HG02759 (cell line): ENCODE measurements around the gene EMID1.

ENCODE experiments used
- ATAC-seq: cut with Tn5 transposase; IDR thresholded peaks from one replicate; pipeline ENCODE4 v1.9.1; 2021; ENCODE audit warnings: mild to moderate bottlenecking, moderate library complexity; ENCODE audit not compliant: unreplicated experiment

Gene EMID1

DNA sequence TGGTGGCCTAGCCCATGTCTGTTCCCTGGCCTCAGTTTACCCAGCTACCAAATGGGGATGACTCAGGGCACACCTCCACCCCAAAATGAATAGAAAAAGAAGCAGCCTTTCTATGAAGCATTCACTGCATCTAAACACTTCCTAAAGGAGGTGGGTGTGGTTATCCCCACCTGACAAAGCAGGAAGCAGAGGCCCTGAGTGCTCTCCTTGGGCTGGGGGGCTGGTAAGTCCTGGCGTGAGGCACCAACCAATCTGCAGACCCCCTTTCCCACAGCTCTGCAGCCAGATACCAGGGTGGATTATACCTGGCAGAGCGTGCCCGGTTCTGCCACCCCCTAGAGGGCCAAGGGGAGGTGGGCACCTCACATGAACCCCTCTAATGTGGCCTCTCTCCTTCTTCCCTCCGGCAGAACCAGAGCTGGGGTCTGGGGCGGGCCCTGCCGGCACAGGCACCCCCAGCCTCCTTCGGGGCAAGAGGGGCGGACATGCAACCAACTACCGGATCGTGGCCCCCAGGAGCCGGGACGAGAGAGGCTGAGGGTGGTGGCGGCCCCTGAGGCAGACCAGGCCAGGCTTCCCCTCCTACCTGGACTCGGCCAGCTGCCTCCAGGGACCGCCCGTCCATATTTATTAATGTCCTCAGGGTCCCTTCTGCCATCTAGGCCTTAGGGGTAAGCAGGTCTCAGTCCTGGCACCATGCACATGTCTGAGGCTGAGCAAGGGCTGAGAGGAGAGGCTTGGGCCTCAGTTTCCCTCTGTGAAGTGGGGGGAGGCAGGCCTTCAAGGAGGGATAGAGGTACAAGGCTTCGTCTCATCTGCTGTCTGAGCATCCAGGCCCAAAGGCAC, 52.9 kb downstream of the EMID1 start:
- ATAC-seq, result no peak

DNA sequence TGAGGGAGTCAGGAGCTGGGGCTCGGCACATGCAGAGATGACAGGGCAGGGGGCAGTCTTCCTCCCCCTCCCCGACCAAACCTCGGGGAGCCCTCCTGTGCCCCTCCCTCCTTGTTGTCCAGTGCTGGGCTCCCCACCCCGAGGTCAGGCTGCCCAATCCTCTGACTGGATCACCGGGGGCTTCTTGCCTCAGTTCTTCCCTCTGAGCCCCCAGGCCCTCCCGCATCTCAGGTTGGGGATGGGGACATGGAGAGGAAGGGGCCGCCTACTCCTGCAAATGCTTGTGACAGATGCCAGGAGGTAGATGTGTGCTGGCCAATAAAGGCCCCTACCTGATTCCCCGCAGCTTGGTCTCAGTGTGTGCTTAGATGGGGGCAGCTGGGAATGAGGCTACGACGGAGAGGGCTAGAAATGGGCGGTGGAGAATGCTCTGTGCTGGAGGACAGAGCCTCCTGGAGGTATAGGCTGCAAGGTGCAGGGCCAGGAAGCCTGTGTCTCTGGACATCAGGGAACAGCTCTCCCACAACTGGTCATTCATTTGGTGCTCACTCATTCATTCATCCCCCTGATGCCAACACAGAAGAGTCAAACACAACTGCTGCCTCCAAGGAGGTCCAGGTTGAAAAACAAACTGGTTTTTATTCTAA, 53.7 kb downstream of the EMID1 start:
- ATAC-seq, result no peak

DNA sequence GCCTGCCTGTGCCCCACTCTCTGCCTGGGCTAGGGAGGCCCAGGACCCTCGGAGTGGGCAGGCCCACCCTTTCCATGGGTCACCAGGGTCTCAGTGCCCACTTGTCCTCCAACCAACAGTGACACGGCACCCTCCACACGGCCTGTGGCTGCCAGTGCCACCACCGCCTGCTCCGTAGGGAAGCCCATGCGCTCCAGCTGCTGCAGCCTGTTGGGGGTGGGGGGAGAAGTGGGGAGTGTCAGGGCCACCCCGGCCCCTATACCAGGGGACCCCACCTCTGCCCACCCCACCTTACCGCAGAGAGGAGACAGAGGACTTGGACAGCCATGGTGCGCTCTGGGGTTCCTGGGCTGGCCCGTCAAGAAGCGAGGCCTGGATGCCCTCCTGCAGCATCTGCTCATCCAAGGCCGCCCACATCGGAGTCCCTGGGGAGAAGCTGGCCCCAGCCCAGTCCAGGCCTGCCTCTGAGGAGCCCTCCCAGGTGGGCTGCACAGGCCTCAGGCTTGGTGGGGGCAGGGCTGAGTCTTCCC, 54.4 kb downstream of the EMID1 start:
- no peak for ATAC-seq

DNA sequence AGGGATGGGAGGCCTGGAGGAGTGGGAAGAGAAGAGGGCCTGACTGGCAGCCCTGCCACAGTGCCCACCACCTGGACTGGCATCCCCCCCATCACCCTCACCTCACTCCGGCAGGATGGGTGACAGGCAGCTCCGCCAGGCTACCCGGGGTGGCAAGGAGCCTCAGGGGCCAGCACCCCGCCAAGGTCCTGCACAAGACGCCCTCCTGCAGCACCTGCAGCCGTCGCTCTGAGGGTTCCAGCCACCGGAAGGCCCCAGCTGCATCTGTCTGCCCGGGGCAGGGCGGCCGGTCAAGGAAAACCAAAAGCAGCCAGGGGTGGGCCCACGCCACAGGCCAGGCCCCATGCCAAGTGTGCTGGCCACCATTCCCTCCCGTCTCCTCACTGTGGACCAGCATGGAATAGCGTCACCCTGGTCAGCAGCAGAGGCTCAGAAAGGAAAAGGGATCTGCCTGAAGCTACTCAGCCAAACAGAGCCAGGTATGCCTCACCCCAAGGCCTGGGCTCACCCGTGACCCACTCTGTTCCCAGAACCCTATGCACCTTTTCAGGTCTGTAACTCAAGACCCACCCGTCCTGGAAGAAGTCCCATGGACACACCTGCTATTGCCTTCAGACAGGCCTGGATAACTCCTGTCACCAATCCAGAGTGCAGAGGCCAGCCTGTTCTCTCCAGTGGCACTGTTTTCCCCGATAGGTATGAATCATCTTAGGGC, 55.1 kb downstream of the EMID1 start:
- ATAC-seq, result no peak

DNA sequence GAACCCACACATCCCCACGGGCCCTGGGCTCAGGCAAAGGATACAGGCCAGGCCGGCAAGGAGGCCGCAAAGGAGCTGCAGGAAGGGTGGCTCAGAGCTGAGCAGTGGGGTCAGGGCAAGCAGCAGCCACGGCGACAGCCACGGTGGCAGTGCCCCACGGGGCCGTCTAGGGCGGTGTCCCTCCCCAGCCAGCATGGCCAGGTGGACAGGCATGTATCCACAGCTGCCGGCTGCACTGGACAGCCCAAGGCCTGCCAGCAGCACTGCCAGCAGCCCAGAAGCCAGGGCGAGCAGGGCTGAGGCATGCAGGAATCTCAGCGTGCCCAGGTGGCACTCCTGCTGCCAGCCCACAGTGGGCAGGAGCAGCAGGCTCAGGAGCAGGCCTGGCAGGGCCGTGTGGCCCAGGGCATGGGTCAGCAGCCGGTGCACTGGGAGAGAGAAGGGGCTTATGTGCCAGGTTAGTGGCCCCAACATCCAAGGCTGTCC, 58.1 kb downstream of the EMID1 start:
- ATAC-seq, result no peak

DNA sequence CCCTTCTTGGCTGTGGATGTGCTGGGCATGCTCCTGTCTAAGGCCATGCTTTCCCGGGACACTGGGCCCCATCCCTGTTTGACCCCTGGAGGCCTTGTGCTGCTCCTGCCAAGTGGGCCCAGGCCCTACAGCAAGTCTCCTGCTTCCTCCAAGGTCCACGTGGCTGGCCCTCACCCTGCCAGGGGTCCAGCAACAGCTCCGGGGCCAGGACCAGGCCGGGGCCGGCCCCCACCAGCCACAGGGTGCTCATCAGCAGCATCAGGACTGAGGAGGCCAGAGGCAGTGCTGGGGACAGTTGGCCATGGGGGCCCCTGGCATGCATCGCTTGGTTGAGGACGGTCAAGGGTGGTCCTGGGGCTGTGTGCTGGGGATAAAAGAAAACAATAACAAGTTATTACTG, 59.6 kb downstream of the EMID1 start:
- no peak for ATAC-seq

DNA sequence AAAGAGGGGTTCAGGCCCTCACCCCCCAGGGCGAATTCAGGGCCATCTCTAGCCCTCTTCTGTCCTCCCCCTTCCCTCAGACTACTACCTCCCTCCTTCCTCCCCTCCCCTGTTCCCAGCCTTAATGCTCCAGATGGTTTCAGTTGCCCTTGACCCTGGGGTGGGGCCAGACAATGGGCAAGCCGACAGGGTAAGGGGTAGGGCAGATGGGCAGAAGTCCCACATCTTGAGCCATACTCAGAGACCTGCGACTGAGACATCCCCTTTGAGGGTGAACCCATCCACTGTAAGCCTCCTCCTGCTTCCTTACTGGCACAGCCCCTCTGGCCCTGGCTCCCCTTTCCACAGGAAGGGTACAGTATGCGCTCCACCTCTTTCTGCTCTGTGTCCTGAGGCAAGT, 60.2 kb downstream of the EMID1 start:
- ATAC-seq, result no peak

DNA sequence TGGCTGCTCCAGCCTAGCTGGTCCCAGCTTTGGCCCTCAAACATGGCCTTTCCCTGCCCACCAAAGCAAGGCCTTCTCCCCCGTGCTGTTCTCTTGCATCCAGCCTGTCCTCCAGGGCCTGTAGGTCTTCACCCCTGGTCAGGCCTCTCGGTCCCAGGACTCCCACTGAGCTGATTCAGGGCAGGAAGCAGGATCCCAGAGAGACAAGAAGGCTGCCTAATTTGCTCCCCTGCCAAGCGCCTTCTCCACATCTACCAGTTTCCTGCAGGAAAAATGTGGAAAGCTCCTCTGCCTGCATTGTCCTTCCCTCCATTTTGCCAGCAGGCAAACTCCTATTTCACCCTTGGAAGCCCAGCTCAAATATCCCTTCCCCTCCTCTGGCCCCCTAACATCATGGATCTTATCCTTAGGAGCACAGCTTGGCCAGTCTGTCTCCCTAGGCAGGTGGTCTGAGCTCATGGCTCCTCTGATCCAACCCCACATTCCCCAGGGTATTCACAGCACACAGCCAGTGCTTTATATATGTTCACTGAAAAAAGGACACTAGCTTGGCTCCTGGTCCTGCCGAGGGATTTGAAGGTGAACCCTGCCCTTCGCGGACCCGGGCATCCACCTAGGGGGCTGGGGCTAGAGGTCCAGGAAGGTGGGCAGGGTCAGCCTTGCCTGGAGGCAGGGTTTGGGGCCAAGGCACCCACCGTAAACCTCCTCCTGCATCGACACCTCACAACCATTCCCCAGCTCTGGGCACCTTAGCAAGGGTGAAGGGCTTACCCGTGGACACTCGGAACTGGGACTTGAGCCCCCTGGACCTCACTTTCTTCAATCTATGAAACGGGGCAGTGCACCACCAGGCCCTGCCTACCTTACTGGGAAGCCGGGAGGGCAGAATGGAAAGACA, 61.1 kb downstream of the EMID1 start:
- ATAC-seq, result no peak

DNA sequence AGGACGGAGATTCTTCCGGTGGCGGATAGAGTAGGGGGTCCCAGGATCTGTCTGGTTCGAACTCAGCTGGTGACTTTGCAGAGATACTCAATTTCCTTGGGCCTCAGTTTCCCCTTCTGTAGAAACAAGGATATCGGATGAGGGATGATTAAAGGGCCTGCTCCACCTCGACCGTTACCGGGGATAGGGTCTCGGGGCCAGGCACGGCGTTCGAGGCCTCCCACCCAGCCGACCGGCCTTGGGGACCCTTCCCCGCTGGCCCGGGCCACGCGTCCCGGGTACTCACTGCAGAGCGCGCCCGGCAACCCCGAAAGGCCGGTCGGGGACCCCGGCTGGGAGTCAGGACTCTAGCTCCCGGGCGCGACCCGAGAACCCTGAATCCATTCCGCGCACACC, 61.8 kb downstream of the EMID1 start:
- no peak for ATAC-seq

DNA sequence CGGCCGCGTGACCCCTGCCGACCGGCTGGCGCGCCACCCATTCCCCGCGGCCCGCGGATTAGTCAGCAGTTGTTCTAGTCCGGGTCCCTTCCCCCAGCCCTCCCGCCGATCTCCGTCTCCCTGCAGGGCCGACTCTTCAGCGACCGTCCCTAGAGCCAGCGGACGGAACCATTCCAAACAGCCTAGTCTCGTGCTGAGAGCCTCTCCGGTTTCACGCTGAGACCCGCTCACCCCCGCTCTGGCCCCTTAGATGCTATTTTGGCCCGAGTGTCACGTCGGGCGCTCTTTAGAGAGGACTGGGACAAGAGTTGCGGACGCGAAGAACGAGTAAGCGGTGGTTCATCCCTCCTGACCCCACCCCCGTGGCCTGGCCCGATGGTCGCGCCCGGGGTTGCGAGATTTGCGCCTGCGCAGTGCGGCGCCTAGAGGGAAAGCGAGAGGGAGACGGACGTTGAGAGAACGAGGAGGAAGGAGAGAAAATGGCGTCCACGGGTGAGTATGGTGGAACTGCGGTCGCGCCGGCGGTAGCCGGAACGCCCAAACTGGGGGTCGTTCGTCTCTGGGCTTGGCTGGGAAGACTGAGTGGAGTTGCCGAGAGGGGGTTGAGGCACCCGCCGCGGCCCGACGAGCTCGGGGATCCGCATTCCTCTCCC, 62.3 kb downstream of the EMID1 start, which contains the start of the genes EWSR1 and RHBDD3:
Gene EWSR1, plus strand, starts transcription at position 411 of the 653 bp plus-strand sequence. Its CDS starts 69 bp downstream, at position 480.
Gene RHBDD3, minus strand, starts transcription at position 124 of the 653 bp plus-strand sequence. CDS start 2,355 bp downstream, outside the sequence.
- peak; percentile 77 for ATAC-seq

DNA sequence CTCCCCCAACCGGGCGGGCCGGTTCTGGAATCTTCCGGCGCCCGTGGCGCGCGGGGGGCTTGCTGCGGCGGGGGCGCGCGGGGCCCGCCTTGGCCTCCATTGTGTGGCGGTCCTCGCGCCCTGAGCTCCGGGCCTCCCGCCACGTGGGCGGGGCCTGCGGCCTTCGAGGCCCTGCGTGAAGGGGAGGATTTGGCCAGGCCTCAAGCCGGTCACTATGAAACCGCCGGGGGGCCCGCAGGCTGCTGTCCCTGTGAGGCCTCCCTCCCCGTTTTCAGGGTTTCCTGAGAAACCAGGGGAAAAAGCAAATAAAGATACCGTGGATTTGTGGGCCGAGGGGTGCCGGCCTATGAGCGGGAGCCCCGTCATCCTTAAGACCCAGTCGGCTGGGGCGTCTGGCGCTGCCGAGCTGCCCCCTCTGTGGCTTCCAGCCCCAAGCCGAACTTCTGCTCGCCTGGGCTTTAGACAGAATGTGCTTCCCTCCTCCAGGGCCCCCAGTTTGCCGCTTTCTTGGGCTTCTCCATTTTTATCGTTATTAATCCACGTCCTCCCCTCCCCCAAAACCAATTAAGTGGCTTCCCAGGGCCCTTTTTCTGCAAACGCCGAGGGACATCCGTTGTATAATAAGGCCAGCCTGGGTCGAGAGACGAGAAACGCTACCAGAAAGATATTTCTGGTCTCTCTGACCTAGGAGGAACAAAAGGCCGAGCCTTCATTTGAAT, 63.0 kb downstream of the EMID1 start:
- ATAC-seq, result peak; percentile 38

DNA sequence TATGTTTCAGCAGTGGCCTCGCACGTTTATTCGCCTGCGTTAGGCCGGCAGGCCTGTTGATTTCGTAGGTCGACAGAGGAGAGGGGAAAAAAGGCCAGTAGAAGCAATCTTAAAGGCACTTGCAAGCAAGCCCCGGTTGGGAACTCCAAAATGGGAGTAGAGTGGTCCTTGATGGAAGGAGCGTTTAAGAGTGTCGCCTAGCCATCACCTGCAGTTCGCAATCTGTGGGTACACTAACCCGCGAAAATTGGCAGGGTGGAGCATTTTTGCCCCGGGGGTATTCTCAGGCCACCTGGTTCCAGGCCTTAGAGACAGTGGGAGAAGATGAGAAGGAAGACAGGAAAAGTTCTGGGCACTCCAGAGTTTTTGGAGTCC, 63.5 kb downstream of the EMID1 start:
- ATAC-seq, result no peak

DNA sequence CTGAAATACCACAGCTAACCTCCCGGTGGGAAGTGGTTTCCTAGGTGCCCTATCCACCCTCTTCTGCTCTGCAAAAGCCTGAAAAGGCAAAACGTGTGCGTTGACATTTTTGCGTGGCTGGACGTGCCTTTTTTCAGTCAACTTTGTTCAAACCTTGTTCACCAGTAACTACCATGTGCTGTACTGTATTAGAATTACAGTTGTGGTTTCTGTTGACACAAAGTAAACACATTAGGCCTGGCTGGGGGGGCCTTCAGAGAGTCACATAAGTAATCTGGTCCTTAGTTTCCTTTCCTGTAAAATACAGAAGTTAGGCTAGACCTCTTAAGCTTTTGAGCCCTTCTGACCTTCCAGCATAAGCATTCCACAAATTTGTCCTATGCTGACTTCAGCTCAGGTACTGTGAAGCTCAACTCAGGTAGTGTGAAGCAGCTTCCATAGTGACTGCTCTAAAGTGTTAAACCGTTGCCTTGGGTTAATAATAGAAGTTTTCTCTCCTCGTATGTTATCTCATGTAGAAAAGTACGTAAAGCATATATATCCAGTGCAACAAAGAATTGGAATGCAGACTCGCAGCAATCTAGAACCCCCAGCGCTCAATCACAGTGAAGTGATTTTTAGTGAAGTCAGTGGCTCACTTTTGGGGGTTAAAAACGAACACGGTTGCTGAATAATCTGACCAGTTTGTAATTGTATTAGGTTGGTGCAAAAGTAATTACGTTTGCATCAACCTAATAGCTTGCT, 64.2 kb downstream of the EMID1 start:
- ATAC-seq, result no peak

DNA sequence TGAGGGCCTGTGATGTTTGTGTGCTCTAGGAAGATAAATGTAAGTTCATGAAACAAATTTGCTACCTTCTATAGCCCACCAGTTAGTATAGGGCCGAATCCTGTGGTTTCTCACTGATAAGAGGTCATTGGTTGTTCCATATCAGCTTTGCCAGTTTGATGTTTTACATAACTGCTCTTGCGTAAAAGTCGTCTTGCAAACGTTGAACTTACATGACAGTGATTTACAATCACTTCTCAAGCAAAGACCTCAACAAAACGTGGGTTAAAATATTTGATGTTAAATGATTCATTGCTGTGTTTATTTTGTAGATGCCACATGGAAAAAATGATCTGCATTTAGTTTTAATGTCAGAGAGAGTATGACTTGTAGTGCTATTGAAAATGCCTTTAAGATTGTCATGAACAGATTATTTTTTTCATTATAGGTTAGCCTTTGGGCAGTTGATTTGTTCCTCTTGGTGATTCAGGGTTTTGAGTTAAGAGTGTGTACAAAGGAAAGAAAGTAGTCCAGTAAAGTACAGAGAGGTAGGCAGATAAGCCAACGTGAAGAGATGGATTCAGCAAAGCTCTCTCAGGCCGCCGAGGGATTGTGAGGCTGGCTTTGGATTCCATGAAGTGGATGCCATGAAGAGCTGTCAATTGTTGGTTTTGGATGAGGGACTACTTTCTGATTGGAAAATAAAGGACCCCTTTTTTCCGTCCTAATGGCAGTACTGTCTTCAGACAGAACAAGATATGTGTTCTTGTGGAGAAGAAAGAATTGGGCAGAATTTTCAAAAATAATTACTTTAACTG, 65.0 kb downstream of the EMID1 start:
- no peak for ATAC-seq

DNA sequence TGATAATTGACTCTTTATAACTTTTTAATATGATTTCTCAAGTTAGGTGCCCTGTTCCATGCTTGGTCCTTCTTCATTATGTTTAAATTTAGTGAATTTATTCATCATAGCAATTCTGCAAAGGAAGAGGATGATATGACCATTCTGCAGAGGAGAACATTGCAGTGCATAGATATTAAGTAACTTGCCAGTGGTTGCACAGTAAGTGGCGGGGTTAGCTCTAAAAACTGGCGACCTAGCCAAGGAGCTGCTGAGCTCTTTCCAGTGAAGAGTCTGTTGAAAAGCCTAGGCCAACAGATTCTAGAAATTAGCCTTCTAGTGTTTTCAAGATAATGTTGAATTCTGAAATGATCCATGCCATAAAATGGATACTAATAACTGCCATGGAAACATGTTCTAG, 66.9 kb downstream of the EMID1 start:
- no peak for ATAC-seq

DNA sequence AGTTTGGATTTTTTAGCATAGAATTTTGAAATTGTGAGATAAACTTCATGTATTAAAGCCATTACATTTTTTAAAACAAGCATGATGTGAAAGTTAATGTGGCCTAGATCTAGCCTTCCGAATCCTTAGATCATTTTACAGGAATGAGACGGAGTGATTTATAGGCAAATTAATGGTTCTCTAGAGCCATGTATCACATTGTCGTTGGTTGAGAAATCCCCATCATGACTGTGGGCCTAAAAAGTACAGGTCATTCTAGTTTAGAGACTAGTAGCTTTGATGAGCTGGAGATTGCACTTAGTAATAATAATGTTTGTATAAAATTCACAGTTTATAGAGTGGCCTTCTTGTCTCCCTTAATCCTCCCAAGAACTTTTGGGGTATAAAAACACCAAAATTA, 69.5 kb downstream of the EMID1 start:
- ATAC-seq, result no peak

DNA sequence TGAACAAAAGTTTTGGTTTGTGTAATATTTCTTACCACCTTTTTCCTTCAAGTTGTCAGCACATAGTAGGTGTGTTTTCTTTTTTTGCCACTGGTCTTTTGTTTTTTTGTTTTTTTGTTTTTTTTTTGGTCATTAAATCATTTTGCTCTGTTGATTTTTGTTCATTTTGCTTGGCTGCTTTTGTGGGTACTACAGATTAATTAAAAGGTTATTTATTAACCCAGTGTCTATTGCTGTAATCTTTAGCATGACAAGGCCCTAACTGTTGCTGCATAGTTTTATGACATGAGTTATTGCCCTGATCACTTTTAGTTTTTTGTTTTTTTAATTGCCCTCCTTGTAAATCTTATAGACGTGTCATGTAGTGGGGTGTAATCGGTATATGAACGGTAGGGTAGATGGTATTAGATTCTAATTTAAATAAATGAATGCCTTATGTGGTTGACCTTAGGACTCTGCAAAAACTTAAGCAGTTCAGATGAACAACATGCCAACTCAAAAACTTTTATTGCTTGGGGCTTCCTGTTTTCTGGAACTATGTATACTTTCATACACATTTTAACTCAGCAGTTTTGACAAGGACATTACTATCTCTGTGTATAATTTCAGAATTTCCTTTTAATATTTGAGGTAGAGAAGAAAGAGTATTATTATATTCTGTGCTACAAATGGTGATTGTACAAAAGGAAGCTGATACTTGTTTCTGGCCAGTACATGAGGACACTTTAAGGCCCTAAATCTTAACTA, 70.3 kb downstream of the EMID1 start:
- no peak for ATAC-seq
